GM19240 (cell line): Measurements from ENCODE around the gene FARS2.
A peak's percentile ranks its signal among the peaks of the same experiment; 100 is the strongest.

Experiments
- DNase-seq: peaks from one replicate; pipeline ENCODE4 v3.0.0; 2011; ENCODE audit warnings: low spot score; ENCODE audit not compliant: insufficient read length

The FARS2 gene

GRCh38 chr6:5248302-5249098 lies 12.8 kb upstream of the FARS2 start:
- DNase-seq: no peak

- no peak for DNase-seq
These were observed 11.7 kb upstream of the FARS2 start for GRCh38 chr6:5249451-5250122.

- no peak for DNase-seq
These were observed 10.9 kb upstream of the FARS2 start for GRCh38 chr6:5250451-5250850.

- DNase-seq: no peak
These were observed 10.4 kb upstream of the FARS2 start for GRCh38 chr6:5250911-5251310.

GRCh38 chr6:5256952-5257351 lies 4.4 kb upstream of the FARS2 start:
- DNase-seq: no peak

GRCh38 chr6:5257400-5257799 lies 3.9 kb upstream of the FARS2 start:
- no peak for DNase-seq

GRCh38 chr6:5259428-5259827 lies 1.9 kb upstream of the FARS2 start:
- no peak for DNase-seq

- DNase-seq: peak; percentile 69
These were observed 1.1 kb upstream of the FARS2 start for GRCh38 chr6:5260111-5260620.

- no peak for DNase-seq
These were observed 314 bp downstream of the FARS2 start for GRCh38 chr6:5261545-5262109.

- DNase-seq: no peak
These were observed 5.1 kb downstream of the FARS2 start for GRCh38 chr6:5266423-5266822.

GRCh38 chr6:5270093-5270680 lies 8.9 kb downstream of the FARS2 start:
- DNase-seq: no peak

- no peak for DNase-seq
These were observed 10.6 kb downstream of the FARS2 start for GRCh38 chr6:5271926-5272325.

GRCh38 chr6:5274231-5274630 lies 12.9 kb downstream of the FARS2 start:
- no peak for DNase-seq

GRCh38 chr6:5275497-5275896 lies 14.2 kb downstream of the FARS2 start:
- no peak for DNase-seq

GRCh38 chr6:5276581-5276980 lies 15.3 kb downstream of the FARS2 start:
- no peak for DNase-seq

- no peak for DNase-seq
These were observed 16.3 kb downstream of the FARS2 start for GRCh38 chr6:5277589-5277988.

GRCh38 chr6:5278047-5278446 lies 16.7 kb downstream of the FARS2 start:
- no peak for DNase-seq

GRCh38 chr6:5278565-5279120 lies 17.3 kb downstream of the FARS2 start:
- DNase-seq: no peak

- DNase-seq: no peak
These were observed 18.6 kb downstream of the FARS2 start for GRCh38 chr6:5279891-5280338.

- no peak for DNase-seq
These were observed 19.6 kb downstream of the FARS2 start for GRCh38 chr6:5280920-5281319.

- no peak for DNase-seq
These were observed 20.9 kb downstream of the FARS2 start for GRCh38 chr6:5282191-5282623.

- no peak for DNase-seq
These were observed 23.8 kb downstream of the FARS2 start for GRCh38 chr6:5285081-5285480.
